PC-3 (cell line): ENCODE measurements around the gene CTNNA3. TPM values are rescaled to one million over a fixed set of nuclear protein-coding genes. Genes with fewer than 3 reads are reported as not detected.

Source experiments
- ATAC-seq: fragments of 200-7000 bp; cut with Tn5 transposase; 2 replicates; pipeline ENCODE4 v1.9.1; 2020; ENCODE audit warnings: mild to moderate bottlenecking, moderate library complexity
- BruUV-seq: library from RNA; stranded (reverse); fragments of 400-500 nt; replicated peaks from 2 replicates; lab custom pipeline; 2021; lab: Mats Ljungman, UMichigan
- CTCF ChIA-PET: fragments of 300-600 bp; sonication (Branson Sonifier 250); formaldehyde crosslinking; loops from one replicate; lab custom pipeline; 2022; ENCODE audit warnings: antibody characterized with exemption; lab: Charles Lee
- POLR2A ChIA-PET: fragments of 300-600 bp; sonication (Branson Sonifier 250); formaldehyde crosslinking; loops from one replicate; lab custom pipeline; 2022; ENCODE audit warnings: antibody characterized with exemption; ENCODE audit not compliant: unreplicated experiment; lab: Charles Lee
- DNase-seq: peaks from one replicate; pipeline ENCODE4 v3.0.0-alpha.2; 2015
- H2AFZ ChIP-seq: fragments of 300-600 bp; sonication (generic); 2 replicates; pipeline ENCODE4 v1.6.0; 2016; ENCODE audit warnings: antibody characterized with exemption, low read length
- H3F3A ChIP-seq: fragments of 300-600 bp; sonication (generic); one replicate; pipeline ENCODE4 v1.6.0; 2017; ENCODE audit warnings: antibody characterized with exemption, low read length, control low read depth, mild to moderate bottlenecking; ENCODE audit not compliant: unreplicated experiment
- H3K27ac ChIP-seq: fragments of 300-600 bp; sonication (generic); 2 replicates; pipeline ENCODE4 v1.5.1; 2016; ENCODE audit warnings: mild to moderate bottlenecking, low read length
- H3K27me3 ChIP-seq: fragments of 300-600 bp; sonication (generic); 2 replicates; pipeline ENCODE4 v1.6.1; 2016; ENCODE audit warnings: low read length, mixed read lengths
- H3K36me3 ChIP-seq: fragments of 300-600 bp; sonication (generic); 2 replicates; pipeline ENCODE4 v1.6.1; 2016; ENCODE audit warnings: low read depth, mixed run types, low read length, mixed read lengths
- H3K4me1 ChIP-seq: fragments of 300-600 bp; sonication (generic); 2 replicates; pipeline ENCODE4 v1.5.1; 2016; ENCODE audit warnings: low read length; ENCODE audit not compliant: insufficient read depth
- H3K4me2 ChIP-seq: fragments of 300-600 bp; sonication (generic); 2 replicates; pipeline ENCODE4 v1.6.0; 2016; ENCODE audit warnings: low read length
- H3K4me3 ChIP-seq: fragments of 300-600 bp; sonication (generic); 2 replicates; pipeline ENCODE4 v1.5.1; 2016; ENCODE audit warnings: mild to moderate bottlenecking, low read length, mixed read lengths
- H3K79me2 ChIP-seq: fragments of 300-600 bp; sonication (generic); 2 replicates; pipeline ENCODE4 v1.6.1; 2017; ENCODE audit warnings: low read length, mixed read lengths
- H3K9ac ChIP-seq: fragments of 300-600 bp; sonication (generic); 2 replicates; pipeline ENCODE4 v1.6.0; 2016; ENCODE audit warnings: mild to moderate bottlenecking, low read length
- H3K9me2 ChIP-seq: fragments of 300-600 bp; sonication (generic); replicated peaks from 2 replicates; pipeline ENCODE4 v1.6.1; 2016; ENCODE audit warnings: mixed run types, low read length, mixed read lengths
- H3K9me3 ChIP-seq: fragments of 300-600 bp; sonication (generic); 2 replicates; pipeline ENCODE4 v1.6.1; 2016; ENCODE audit warnings: low read length, mixed read lengths
- H4K20me1 ChIP-seq: fragments of 300-600 bp; sonication (generic); 2 replicates; pipeline ENCODE4 v1.6.1; 2016; ENCODE audit warnings: low read length, mixed read lengths
- EZH2 ChIP-seq: fragments of 300-600 bp; sonication (generic); IDR thresholded peaks from one replicate; pipeline ENCODE4 v1.6.1; 2017; ENCODE audit warnings: antibody characterized with exemption, mild to moderate bottlenecking, low read length; ENCODE audit not compliant: unreplicated experiment
- EZH2phosphoT487 ChIP-seq: fragments of 300-600 bp; sonication (generic); IDR thresholded peaks from 2 replicates; pipeline ENCODE4 v1.6.1; 2018; ENCODE audit warnings: mild to moderate bottlenecking, antibody characterized with exemption, low read length, borderline replicate concordance
- intact Hi-C: fragments of 100-400 bp; cut with micrococcal nuclease; formaldehyde crosslinking; loops from 2 replicates; pipeline ENCODE4 v1.9.0; 2023
- total RNA-seq: library from RNA; depleted of rRNA; stranded (reverse); fragments of >200 nt; gene quantifications from 2 replicates; pipeline ENCODE4 v1.2.3, GENCODE V29; 2014
- TF ChIP-seq, protein P1 (sequence below): fragments of 300-600 bp; sonication (generic); conservative IDR thresholded peaks from 2 replicates; pipeline ENCODE4 v1.5.1; 2017; ENCODE audit warnings: antibody characterized with exemption, low read depth, mild to moderate bottlenecking, low read length

Gene CTNNA3
- total RNA-seq, 1 experiment from 2014 or later, result 1.9 TPM

DNA sequence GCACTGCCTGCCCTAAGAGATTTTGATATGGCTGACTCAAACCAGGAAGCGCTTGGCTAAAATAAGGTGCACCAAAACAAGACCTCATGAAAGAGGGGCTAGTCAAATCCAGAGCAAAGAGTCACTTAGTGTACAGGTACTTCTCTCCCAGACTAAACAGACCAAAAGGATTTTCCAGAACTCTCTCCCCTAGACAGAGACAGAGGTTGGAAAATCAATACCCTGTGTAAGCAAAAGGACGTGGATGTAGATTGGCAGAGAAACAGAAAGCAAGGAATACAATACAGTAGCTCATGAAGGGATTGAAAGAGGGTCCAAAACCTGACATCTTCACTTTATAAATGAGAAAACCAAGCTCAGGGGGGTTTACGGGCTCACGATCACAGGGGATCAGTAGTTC lies 853.1 kb downstream of the CTNNA3 start:
- no peaks in the 10 kb centered on the region for H3K9me3 ChIP-seq
- H3K4me2 ChIP-seq, result no peak overlapping the region
- BruUV-seq, result no TSS peak
- H3K27ac ChIP-seq, result no peak overlapping the region
- ATAC-seq, result no peak
- ChIA-PET POLR2A (interaction anchor here (0.7 kb wide), 1 partner anchor 34 kb away, joined by 5 read pairs; no protein-coding TSS in a partner anchor), CTCF (no interaction called here)
- H2AFZ ChIP-seq, result no peak overlapping the region
- no peaks in the 10 kb centered on the region for H4K20me1 ChIP-seq
- no peaks in the 10 kb centered on the region for H3K9me2 ChIP-seq
- intact Hi-C loops, result loop anchor here (5.0 kb wide), 3 partner anchors 46 to 536 kb away; partner anchors contain the start of gene LRRTM3
- no peaks in the 10 kb centered on the region for H3K27me3 ChIP-seq
- H3F3A ChIP-seq, result no peaks in the 10 kb centered on the region
- no peaks in the 10 kb centered on the region for H3K79me2 ChIP-seq
- no peak for DNase-seq
- H3K9ac ChIP-seq, result no peak overlapping the region
- H3K36me3 ChIP-seq, result no peaks in the 10 kb centered on the region
- peaks cover 28% of the 10 kb centered on the region for H3K4me1 ChIP-seq
- TF ChIP-seq EZH2 (no peak), EZH2phosphoT487 (no peak)
- TF ChIP-seq, protein P1, sequence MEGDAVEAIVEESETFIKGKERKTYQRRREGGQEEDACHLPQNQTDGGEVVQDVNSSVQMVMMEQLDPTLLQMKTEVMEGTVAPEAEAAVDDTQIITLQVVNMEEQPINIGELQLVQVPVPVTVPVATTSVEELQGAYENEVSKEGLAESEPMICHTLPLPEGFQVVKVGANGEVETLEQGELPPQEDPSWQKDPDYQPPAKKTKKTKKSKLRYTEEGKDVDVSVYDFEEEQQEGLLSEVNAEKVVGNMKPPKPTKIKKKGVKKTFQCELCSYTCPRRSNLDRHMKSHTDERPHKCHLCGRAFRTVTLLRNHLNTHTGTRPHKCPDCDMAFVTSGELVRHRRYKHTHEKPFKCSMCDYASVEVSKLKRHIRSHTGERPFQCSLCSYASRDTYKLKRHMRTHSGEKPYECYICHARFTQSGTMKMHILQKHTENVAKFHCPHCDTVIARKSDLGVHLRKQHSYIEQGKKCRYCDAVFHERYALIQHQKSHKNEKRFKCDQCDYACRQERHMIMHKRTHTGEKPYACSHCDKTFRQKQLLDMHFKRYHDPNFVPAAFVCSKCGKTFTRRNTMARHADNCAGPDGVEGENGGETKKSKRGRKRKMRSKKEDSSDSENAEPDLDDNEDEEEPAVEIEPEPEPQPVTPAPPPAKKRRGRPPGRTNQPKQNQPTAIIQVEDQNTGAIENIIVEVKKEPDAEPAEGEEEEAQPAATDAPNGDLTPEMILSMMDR, result no peak
- H3K4me3 ChIP-seq, result no peak overlapping the region

- H2AFZ ChIP-seq, result no peak overlapping the region
- peaks cover 32% of the 10 kb centered on the region for H3K4me1 ChIP-seq
- H3F3A ChIP-seq, result no peaks in the 10 kb centered on the region
- H3K36me3 ChIP-seq, result no peaks in the 10 kb centered on the region
- no peak overlapping the region for H3K4me3 ChIP-seq
- H3K79me2 ChIP-seq, result no peaks in the 10 kb centered on the region
- ATAC-seq, result no peak
- ChIA-PET POLR2A (no interaction called here), CTCF (no interaction called here)
- no TSS peak for BruUV-seq
- H3K9me2 ChIP-seq, result no peaks in the 10 kb centered on the region
- H3K9me3 ChIP-seq, result no peaks in the 10 kb centered on the region
- intact Hi-C loops, result loop anchor here (5.0 kb wide), 3 partner anchors 45 to 535 kb away; partner anchors contain the start of gene LRRTM3
- no peak for DNase-seq
- TF ChIP-seq EZH2 (no peak), EZH2phosphoT487 (no peak)
- TF ChIP-seq, protein P1, result no peak
- H3K27me3 ChIP-seq, result no peaks in the 10 kb centered on the region
- no peak overlapping the region for H3K4me2 ChIP-seq
- no peak overlapping the region for H3K27ac ChIP-seq
- no peaks in the 10 kb centered on the region for H4K20me1 ChIP-seq
- H3K9ac ChIP-seq, result no peak overlapping the region
Observed at GRCh38 chr10:66842371-66842770, 853.6 kb downstream of the CTNNA3 start.

- no peak overlapping the region for H3K4me3 ChIP-seq
- ChIA-PET POLR2A (interaction anchor here (0.5 kb wide), 1 partner anchor 9 kb away, joined by 11 read pairs; no protein-coding TSS in a partner anchor), CTCF (no interaction called here)
- H3K79me2 ChIP-seq, result no peaks in the 10 kb centered on the region
- H3K9me3 ChIP-seq, result no peaks in the 10 kb centered on the region
- no peak for DNase-seq
- H3K27me3 ChIP-seq, result no peaks in the 10 kb centered on the region
- H3F3A ChIP-seq, result peaks cover 14% of the 10 kb centered on the region
- ATAC-seq, result no peak
- no peak overlapping the region for H3K4me2 ChIP-seq
- H4K20me1 ChIP-seq, result no peaks in the 10 kb centered on the region
- intact Hi-C loops, result no loop called here
- no peak overlapping the region for H3K9ac ChIP-seq
- no peaks in the 10 kb centered on the region for H3K36me3 ChIP-seq
- no peak overlapping the region for H3K27ac ChIP-seq
- H3K4me1 ChIP-seq, result peaks cover 51% of the 10 kb centered on the region
- H3K9me2 ChIP-seq, result 0 out of 2 replicates have a peak, but pooled peaks cover 5% of the 10 kb centered on the region
- TF ChIP-seq EZH2 (no peak), EZH2phosphoT487 (no peak)
- TF ChIP-seq, protein P1, result no peak
- BruUV-seq, result no TSS peak
- H2AFZ ChIP-seq, result no peak overlapping the region
Observed at GRCh38 chr10:66838656-66839055, 857.3 kb downstream of the CTNNA3 start.
